Anterior cingulate cortex (tissue), 58 donors: ENCODE results near the gene CYP4B1.
"Not testable (repeated sequence)": the region's sequence is repeated elsewhere in the genome, so short reads cannot be mapped to it uniquely, and the experiment has no call there.

ENCODE experiments used
- DNase-seq, 58 donors: peaks; one replicate each; lab custom pipeline; 2025; lab: John Stamatoyannopoulos, UW

The CYP4B1 gene

GRCh38 chr1:46812996-46813857 lies 14.4 kb downstream of the CYP4B1 start:
- no peak for DNase-seq

GRCh38 chr1:46813858-46814396 lies 15.1 kb downstream of the CYP4B1 start:
- no peak for DNase-seq

GRCh38 chr1:46815133-46815532 lies 16.3 kb downstream of the CYP4B1 start:
- no peak for DNase-seq

- no peak for DNase-seq
These were observed 18.1 kb downstream of the CYP4B1 start for GRCh38 chr1:46816930-46817329.

GRCh38 chr1:46817814-46818213 lies 19.0 kb downstream of the CYP4B1 start:
- DNase-seq: no peak

- DNase-seq: no peak
These were observed 19.7 kb downstream of the CYP4B1 start for GRCh38 chr1:46818591-46818990.

- DNase-seq: no peak
These were observed 20.5 kb downstream of the CYP4B1 start for GRCh38 chr1:46819335-46819734.

- no peak for DNase-seq
These were observed 21.2 kb downstream of the CYP4B1 start for GRCh38 chr1:46820076-46820475.

GRCh38 chr1:46820560-46821060 lies 21.8 kb downstream of the CYP4B1 start:
- DNase-seq: no peak

GRCh38 chr1:46822248-46822826 lies 23.5 kb downstream of the CYP4B1 start:
- no peak for DNase-seq

GRCh38 chr1:46823151-46823550 lies 24.3 kb downstream of the CYP4B1 start:
- DNase-seq: no peak

GRCh38 chr1:46826892-46827291 lies 28.0 kb downstream of the CYP4B1 start:
- DNase-seq: not testable (repeated sequence)

GRCh38 chr1:46830665-46831322 lies 31.9 kb downstream of the CYP4B1 start:
- DNase-seq: no peak

GRCh38 chr1:46835469-46835868 lies 36.6 kb downstream of the CYP4B1 start:
- DNase-seq: not testable (repeated sequence)

- not testable (repeated sequence) for DNase-seq
These were observed 47.5 kb downstream of the CYP4B1 start for GRCh38 chr1:46846386-46846785.

GRCh38 chr1:46857660-46858065 lies 58.8 kb downstream of the CYP4B1 start:
- not testable (repeated sequence) for DNase-seq

GRCh38 chr1:46862348-46862747 lies 63.5 kb downstream of the CYP4B1 start:
- no peak for DNase-seq
